ENCODE results near the gene PARVG.

PARVG gene

GRCh38 chr22:44199866-44200265 is 19.1 kb downstream of the PARVG start:
- DNase-seq (ENCODE audit: low read depth): no peak
- Histone ChIP-seq H3K4me1 (ENCODE audit: control insufficient read depth, insufficient read depth, low read length) (peaks cover 24% of the 10 kb centered on the region), H3K9ac (ENCODE audit: low read length) (no peak overlapping the region), H3K36me3 (ENCODE audit: control insufficient read depth, insufficient read depth, low read length, severe bottlenecking) (no peaks in the 10 kb centered on the region), H3K9me3 (ENCODE audit: control insufficient read depth, low read length) (no peaks in the 10 kb centered on the region), H3K4me3 (ENCODE audit: low read length) (no peak overlapping the region), H3K27me3 (replicated peaks; ENCODE audit: control insufficient read depth, insufficient read depth, low read length) (peaks cover 48% of the 10 kb centered on the region)

- H3K27me3 ChIP-seq (replicated peaks; ENCODE audit: control insufficient read depth, insufficient read depth, low read length): peaks cover 42% of the 10 kb centered on the region
- H3K9ac ChIP-seq (ENCODE audit: low read length): no peak overlapping the region
- no peak for DNase-seq (ENCODE audit: low read depth)
- H3K4me3 ChIP-seq (ENCODE audit: low read length): no peak overlapping the region
- no peaks in the 10 kb centered on the region for H3K9me3 ChIP-seq (ENCODE audit: control insufficient read depth, low read length)
- no peaks in the 10 kb centered on the region for H3K36me3 ChIP-seq (ENCODE audit: control insufficient read depth, insufficient read depth, low read length, severe bottlenecking)
- peaks cover 24% of the 10 kb centered on the region for H3K4me1 ChIP-seq (ENCODE audit: control insufficient read depth, insufficient read depth, low read length)
Observed at GRCh38 chr22:44200451-44200850, 19.7 kb downstream of the PARVG start.

- DNase-seq (ENCODE audit: low read depth): no peak
- H3K4me3 ChIP-seq (ENCODE audit: low read length): no peak overlapping the region
- H3K36me3 ChIP-seq (ENCODE audit: control insufficient read depth, insufficient read depth, low read length, severe bottlenecking): no peaks in the 10 kb centered on the region
- peaks cover 24% of the 10 kb centered on the region for H3K4me1 ChIP-seq (ENCODE audit: control insufficient read depth, insufficient read depth, low read length)
- peaks cover 37% of the 10 kb centered on the region for H3K27me3 ChIP-seq (replicated peaks; ENCODE audit: control insufficient read depth, insufficient read depth, low read length)
- H3K9ac ChIP-seq (ENCODE audit: low read length): no peak overlapping the region
- no peaks in the 10 kb centered on the region for H3K9me3 ChIP-seq (ENCODE audit: control insufficient read depth, low read length)
Observed at GRCh38 chr22:44200855-44201550, 20.3 kb downstream of the PARVG start.

- peaks cover 24% of the 10 kb centered on the region for H3K4me1 ChIP-seq (ENCODE audit: control insufficient read depth, insufficient read depth, low read length)
- peak overlapping the region; percentile 33 for H3K9ac ChIP-seq (ENCODE audit: low read length)
- H3K27me3 ChIP-seq (replicated peaks; ENCODE audit: control insufficient read depth, insufficient read depth, low read length): peaks cover 35% of the 10 kb centered on the region
- H3K9me3 ChIP-seq (ENCODE audit: control insufficient read depth, low read length): no peaks in the 10 kb centered on the region
- DNase-seq (ENCODE audit: low read depth): no peak
- H3K36me3 ChIP-seq (ENCODE audit: control insufficient read depth, insufficient read depth, low read length, severe bottlenecking): no peaks in the 10 kb centered on the region
- no peak overlapping the region for H3K4me3 ChIP-seq (ENCODE audit: low read length)
Observed at GRCh38 chr22:44201665-44202064, 20.9 kb downstream of the PARVG start.

- no peaks in the 10 kb centered on the region for H3K9me3 ChIP-seq (ENCODE audit: control insufficient read depth, low read length)
- peak; percentile 77 for DNase-seq (ENCODE audit: low read depth)
- peaks cover 32% of the 10 kb centered on the region for H3K27me3 ChIP-seq (replicated peaks; ENCODE audit: control insufficient read depth, insufficient read depth, low read length)
- H3K4me3 ChIP-seq (ENCODE audit: low read length): no peak overlapping the region
- peaks cover 24% of the 10 kb centered on the region for H3K4me1 ChIP-seq (ENCODE audit: control insufficient read depth, insufficient read depth, low read length)
- H3K36me3 ChIP-seq (ENCODE audit: control insufficient read depth, insufficient read depth, low read length, severe bottlenecking): no peaks in the 10 kb centered on the region
- peak overlapping the region; percentile 33 for H3K9ac ChIP-seq (ENCODE audit: low read length)
Observed at GRCh38 chr22:44202261-44202789, 21.6 kb downstream of the PARVG start.

- Histone ChIP-seq H3K36me3 (ENCODE audit: control insufficient read depth, insufficient read depth, low read length, severe bottlenecking) (no peaks in the 10 kb centered on the region), H3K9me3 (ENCODE audit: control insufficient read depth, low read length) (no peaks in the 10 kb centered on the region), H3K27me3 (replicated peaks; ENCODE audit: control insufficient read depth, insufficient read depth, low read length) (peaks cover 23% of the 10 kb centered on the region), H3K9ac (ENCODE audit: low read length) (no peak overlapping the region), H3K4me1 (ENCODE audit: control insufficient read depth, insufficient read depth, low read length) (peaks cover 24% of the 10 kb centered on the region), H3K4me3 (ENCODE audit: low read length) (no peak overlapping the region)
- no peak for DNase-seq (ENCODE audit: low read depth)
Observed at GRCh38 chr22:44203203-44203602, 22.5 kb downstream of the PARVG start.

- no peak for DNase-seq (ENCODE audit: low read depth)
- Histone ChIP-seq H3K36me3 (ENCODE audit: control insufficient read depth, insufficient read depth, low read length, severe bottlenecking) (no peaks in the 10 kb centered on the region), H3K4me3 (ENCODE audit: low read length) (no peak overlapping the region), H3K27me3 (replicated peaks; ENCODE audit: control insufficient read depth, insufficient read depth, low read length) (peaks cover 10% of the 10 kb centered on the region), H3K9ac (ENCODE audit: low read length) (no peak overlapping the region), H3K4me1 (ENCODE audit: control insufficient read depth, insufficient read depth, low read length) (peaks cover 24% of the 10 kb centered on the region), H3K9me3 (ENCODE audit: control insufficient read depth, low read length) (peaks cover 12% of the 10 kb centered on the region)
Observed at GRCh38 chr22:44204739-44205515, 24.2 kb downstream of the PARVG start.

GRCh38 chr22:44205516-44206329 is 25.0 kb downstream of the PARVG start:
- Histone ChIP-seq H3K36me3 (ENCODE audit: control insufficient read depth, insufficient read depth, low read length, severe bottlenecking) (no peaks in the 10 kb centered on the region), H3K4me1 (ENCODE audit: control insufficient read depth, insufficient read depth, low read length) (peaks cover 30% of the 10 kb centered on the region), H3K4me3 (ENCODE audit: low read length) (no peak overlapping the region), H3K9me3 (ENCODE audit: control insufficient read depth, low read length) (peaks cover 14% of the 10 kb centered on the region), H3K9ac (ENCODE audit: low read length) (no peak overlapping the region), H3K27me3 (replicated peaks; ENCODE audit: control insufficient read depth, insufficient read depth, low read length) (peaks cover 5% of the 10 kb centered on the region)
- DNase-seq (ENCODE audit: low read depth): no peak

- Histone ChIP-seq H3K4me1 (ENCODE audit: control insufficient read depth, insufficient read depth, low read length) (peaks cover 29% of the 10 kb centered on the region), H3K36me3 (ENCODE audit: control insufficient read depth, insufficient read depth, low read length, severe bottlenecking) (no peaks in the 10 kb centered on the region), H3K9me3 (ENCODE audit: control insufficient read depth, low read length) (peaks cover 14% of the 10 kb centered on the region), H3K4me3 (ENCODE audit: low read length) (no peak overlapping the region), H3K9ac (ENCODE audit: low read length) (no peak overlapping the region), H3K27me3 (replicated peaks; ENCODE audit: control insufficient read depth, insufficient read depth, low read length) (peaks cover 5% of the 10 kb centered on the region)
- DNase-seq (ENCODE audit: low read depth): no peak
Observed at GRCh38 chr22:44206330-44206645, 25.6 kb downstream of the PARVG start.

GRCh38 chr22:44206696-44207095 is 26.0 kb downstream of the PARVG start:
- H3K27me3 ChIP-seq (replicated peaks; ENCODE audit: control insufficient read depth, insufficient read depth, low read length): peaks cover 5% of the 10 kb centered on the region
- no peak overlapping the region for H3K4me3 ChIP-seq (ENCODE audit: low read length)
- no peaks in the 10 kb centered on the region for H3K36me3 ChIP-seq (ENCODE audit: control insufficient read depth, insufficient read depth, low read length, severe bottlenecking)
- DNase-seq (ENCODE audit: low read depth): no peak
- peaks cover 29% of the 10 kb centered on the region for H3K4me1 ChIP-seq (ENCODE audit: control insufficient read depth, insufficient read depth, low read length)
- no peak overlapping the region for H3K9ac ChIP-seq (ENCODE audit: low read length)
- H3K9me3 ChIP-seq (ENCODE audit: control insufficient read depth, low read length): peaks cover 14% of the 10 kb centered on the region

All from adipocyte (in vitro differentiated cells).